ENCODE results near the gene LRBA.

LRBA gene

DNA sequence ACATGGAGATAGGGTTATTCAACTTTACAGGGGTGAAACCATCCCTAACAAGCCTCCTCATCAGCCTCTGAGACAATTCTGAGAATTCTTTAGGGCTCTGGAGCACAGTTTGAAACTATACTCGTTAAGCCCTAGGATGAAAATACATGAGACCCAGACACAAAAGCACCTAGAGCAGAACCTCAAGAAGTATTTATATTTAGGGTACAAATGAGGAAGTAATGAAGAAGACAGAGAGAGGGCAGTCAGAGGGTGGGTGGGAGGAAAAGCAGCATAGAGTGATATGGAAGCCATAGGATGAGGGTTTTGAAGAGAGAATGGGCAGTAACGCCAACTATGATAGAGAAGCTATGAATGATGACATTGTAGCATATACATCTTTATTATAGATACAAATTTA, 686.6 kb downstream of the LRBA start:
- DNase-seq (ENCODE audit: low read depth in 2 of 2): no peak

DNA sequence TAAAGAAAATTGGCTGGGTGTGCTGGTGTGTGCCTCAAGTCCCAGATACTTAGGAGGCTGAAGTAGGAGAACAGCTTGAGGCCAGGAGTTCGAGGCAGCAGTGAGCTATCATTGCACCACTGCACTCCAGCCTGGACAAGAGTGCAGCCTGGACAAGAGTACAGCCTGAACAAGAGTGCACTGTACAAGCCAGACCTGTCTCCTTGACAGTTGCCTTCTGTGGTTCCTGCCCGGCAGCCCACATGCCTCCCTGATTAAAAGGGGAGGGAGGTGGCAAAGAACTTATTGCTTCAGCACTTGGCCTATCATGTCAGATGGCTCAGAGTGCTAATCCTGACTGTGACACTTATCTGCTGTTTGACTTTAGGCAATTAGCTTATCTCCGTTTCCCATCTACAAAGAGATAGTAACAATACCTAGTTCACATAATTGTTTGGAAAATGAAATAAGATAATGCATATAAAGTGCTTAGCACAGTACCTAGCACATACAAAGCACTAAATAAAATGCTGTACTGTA, 687.8 kb downstream of the LRBA start:
- no peak for DNase-seq (ENCODE audit: low read depth in 2 of 2)

DNA sequence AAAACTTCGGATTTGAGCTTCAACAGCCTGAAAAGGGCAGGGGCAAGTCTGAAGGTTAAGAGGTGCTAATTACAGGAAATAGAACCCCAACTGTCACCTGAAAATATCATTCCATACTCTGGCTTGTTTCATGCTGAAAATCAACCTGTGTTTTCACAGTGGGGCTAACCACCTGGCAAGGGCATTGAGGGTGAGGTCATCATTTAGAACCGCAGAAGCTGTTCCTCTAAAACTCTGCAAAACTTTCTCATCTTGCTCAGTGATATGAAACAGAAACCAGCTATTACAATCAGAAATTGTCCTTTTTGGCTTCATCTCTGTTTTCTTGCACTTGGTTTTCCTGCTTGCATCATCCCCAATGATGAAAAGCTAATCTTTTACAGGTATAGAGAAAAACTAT, 689.2 kb downstream of the LRBA start:
- no peak for DNase-seq (ENCODE audit: low read depth in 2 of 2)

DNA sequence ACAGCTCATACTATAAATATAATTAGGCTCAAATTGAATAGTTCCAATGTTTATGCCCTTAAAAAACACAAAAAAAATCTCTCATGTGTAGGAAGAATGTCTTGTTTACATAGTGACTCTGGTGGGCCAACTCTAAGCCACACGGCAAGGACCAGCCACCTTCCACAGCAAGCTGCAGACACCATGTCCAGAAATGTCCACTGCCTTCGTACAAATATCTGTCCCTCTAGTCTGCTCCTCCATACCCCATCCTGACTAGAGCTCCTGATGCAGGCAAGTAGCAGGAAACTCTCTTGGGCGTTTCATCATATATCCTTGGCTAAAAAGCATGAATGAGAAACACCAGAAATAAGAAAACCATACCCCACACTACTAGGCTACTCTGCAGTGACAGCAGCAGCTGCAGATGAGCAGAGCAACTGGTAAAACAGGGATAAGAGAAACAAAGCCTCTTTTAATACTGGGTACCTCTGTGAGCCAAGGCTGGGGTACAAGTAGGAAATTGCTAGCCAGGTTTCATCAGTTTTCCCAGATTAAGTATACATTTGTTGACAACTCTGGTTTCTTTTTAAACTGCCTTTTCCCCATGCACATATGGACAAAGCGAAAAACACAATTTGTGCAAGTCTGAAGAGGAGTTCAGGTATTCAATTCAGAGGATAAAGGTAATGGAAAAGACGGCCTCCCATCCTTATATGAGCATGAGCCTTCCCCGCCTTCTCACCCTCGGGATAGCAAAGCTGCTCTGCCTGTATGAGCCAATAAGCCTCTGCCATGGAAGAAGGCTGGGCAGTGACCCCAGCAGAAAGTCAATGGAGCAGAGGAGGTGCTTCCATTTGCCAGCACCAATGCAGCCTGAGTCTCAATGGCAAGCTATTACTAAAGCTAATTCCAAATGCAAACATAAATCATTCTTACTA, 691.4 kb downstream of the LRBA start:
- no peak for DNase-seq (ENCODE audit: low read depth in 2 of 2)

DNA sequence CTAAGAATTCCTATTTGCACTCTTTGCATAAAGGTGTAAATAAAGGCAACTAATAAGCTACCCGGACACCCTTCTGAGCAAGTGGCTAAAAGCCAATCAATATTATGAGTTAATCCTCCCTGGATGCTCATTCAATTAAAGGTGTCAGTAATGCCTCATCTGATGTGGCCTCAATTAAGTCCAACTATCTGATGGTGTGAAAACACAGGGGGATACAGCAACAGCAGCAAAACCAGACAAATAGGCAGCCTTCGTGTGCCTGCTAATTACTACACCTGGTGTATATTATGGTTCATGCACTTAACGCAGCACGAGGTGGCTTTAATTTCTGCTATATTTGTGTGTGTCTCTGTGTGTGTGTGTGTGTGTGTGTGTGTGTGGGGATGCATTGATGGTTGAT, 692.4 kb downstream of the LRBA start:
- no peak for DNase-seq (ENCODE audit: low read depth in 2 of 2)

DNA sequence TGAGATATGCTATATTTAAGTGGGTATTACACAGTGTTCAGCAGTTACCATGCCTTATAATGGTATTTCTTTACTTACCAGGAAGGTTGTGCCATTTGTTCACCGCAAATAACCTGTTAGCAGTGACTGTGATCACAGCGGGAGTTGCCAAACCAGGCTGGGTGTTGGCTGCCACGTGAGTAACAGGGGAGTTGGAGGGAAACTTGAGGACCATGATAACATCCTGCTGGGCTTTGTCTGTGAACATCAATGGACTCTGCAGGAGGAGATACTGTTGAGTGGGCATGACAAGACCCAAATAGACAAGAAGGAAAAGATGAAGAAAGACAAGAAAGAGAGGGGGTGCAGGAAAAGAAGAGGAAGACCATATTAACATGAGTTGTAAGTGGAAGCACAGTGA, 694.0 kb downstream of the LRBA start:
- DNase-seq (ENCODE audit: low read depth in 2 of 2): no peak

DNA sequence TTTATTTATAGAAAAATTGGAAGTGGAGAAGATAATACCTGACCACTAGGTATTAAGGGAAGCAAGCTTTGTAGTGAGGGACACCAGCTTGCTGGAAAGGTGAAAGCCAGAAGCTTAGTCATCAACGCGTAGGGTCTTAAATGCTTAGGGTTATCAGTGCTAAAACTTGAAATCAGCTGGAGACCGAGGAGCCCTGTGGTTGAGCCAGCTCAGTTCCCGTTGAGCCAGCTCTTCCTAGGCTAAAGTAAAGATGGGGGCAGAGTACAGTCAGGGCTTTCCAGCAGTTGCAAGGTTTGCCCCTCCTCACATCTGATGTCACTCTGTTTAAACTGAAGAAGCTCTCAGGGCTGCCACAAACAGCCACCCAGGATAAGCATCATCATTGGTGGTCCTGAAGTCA, 696.1 kb downstream of the LRBA start:
- no peak for DNase-seq (ENCODE audit: low read depth in 2 of 2)

DNA sequence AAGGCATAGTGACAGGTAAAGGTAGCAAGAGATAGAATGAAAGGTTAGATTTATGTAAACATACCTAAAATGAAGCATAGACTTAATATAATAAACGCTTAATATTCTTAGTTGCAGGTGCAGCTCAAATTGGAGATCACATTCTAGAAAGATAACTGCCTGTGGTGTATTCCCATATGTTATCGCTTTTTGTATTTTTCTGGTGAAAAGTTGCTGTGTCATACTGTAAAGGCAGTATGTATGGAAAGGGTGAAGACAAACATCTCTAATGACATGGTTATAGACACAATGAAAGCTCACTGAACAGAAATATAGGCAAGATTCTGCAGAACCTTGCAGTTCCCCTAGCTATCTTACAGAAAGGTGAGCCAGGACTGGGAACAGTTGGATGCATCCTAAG, 696.6 kb downstream of the LRBA start:
- DNase-seq (ENCODE audit: low read depth in 2 of 2): no peak

DNA sequence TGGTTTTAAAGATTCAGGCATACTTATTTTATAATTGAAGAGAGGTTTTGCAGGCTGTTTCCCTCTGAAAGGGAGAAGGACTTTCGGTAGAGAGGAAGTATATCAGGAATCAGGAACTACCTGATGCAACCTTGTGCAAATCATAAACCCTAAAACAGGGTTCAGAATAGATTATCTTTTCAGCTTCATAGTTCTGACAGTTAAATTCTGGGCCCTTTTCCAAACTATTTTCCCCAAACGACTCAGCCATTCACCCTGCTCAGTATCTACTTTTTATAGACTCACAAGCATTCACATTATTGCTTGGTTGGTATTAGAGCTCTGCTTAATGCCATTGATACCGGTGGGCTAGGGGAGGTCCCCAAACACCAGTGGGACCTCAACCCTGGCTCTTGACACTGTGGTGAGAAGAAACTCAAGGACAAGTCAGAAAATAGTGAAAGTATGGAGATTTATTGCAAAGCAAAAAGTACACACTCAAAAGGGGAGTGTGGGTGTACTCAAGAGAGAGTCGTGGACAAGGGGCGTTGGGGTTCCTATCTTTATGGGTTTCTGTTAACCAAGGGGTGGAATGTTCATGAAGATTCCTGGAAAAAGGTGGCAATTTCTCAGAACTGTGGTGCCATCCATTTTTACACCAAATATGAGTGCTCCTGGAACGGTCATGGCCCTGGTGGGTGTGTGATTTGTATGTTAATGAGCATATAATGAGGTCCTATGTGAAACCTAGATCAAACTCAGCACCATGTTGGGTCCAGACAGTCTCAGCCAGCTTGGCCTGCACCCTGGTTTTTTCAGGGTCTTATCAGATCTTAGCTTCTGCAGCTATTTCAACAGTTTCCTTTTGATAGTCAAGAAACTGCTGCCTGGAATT, 698.5 kb downstream of the LRBA start:
- DNase-seq (ENCODE audit: low read depth in 2 of 2): peak; percentile 66 to 72

DNA sequence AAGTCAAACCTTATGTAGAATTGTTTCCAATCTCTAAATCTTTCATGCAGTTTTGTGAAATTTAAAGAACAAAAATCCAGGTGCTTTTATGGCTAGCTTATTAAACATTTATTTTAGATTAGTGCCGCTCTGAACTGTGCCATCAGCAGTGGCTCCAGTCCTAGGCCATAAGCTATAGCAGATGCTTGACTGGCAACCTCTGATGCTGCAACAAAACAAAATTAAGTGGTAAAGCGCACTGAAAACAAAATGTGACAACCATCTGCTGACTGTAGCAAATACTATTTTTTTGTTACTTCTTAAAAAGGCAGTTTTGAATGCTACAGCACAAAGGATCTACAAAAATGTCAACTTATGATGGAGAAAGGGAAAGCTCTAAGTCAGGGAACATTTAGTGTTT, 699.4 kb downstream of the LRBA start:
- DNase-seq (ENCODE audit: low read depth in 2 of 2): no peak

DNA sequence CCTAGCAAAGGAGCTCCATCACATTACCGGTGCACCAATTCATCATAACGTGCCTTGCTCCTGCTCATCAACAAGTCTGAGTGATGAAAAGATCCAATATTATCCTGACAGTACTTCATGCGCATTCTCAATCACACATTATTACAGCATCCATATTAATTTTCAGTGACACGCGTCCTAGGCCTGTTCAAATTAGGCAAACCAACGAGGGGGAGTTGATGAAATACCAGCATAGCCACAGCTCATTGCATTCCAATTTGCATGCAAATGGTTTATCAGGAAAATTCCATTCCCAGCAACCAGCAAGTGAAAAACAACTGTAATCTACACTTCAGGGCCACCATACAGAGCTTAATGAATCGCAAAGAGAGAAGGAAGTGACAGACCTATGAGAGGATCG, 699.9 kb downstream of the LRBA start:
- DNase-seq (ENCODE audit: low read depth in 2 of 2): no peak

DNA sequence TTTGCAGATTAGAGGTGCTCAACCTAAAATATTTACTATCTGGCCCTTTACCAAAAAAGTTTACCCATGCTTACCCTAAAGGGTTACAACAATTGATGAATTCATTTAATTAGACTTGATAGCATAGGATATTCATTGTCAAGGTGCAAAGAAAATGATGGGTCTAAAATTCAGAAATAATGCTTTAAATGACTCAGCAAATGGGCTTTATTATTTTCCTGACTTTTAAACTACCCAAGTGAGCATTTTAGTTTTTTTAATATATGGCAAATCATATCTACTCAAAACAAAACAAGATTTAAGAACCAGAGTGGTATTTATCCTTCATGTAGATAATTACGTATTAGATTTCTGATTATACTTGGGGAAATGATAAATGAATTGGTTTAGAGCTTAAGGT, 701.1 kb downstream of the LRBA start:
- no peak for DNase-seq (ENCODE audit: low read depth in 2 of 2)

DNA sequence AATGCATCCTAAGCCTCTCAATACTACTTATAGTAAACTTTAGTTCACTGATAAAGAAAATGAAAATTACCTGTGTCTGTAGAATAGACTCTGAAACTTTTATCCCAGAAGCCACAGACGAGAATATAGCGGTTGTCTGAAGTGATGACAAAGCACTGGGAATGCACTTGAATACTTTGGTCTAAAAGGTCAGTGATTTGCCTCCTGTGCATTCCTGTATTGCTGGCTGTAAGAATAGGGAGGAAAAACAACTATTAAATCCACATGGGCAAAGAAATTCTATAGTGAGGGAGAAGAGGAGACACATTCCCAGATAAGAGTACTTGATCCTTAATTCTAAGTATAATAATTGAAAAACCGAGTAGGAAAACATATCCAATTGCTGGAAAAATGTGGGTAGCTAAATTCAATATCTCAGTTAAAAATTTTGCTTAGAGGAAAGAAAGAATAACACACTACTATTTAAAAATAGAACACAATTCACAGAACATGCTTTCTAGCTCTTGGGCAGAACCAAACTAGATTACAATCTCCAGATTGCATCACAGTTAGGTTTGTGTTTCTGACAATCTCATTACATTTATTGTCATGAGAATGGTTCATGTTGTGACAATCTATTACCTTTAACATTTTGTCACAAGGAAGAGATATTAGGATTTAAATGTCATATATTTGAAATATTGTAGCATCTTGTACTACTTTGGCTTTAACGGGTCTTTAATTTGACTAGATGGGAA, 704.8 kb downstream of the LRBA start:
- peak; percentile 48 to 55 for DNase-seq (ENCODE audit: low read depth in 2 of 2)

DNA sequence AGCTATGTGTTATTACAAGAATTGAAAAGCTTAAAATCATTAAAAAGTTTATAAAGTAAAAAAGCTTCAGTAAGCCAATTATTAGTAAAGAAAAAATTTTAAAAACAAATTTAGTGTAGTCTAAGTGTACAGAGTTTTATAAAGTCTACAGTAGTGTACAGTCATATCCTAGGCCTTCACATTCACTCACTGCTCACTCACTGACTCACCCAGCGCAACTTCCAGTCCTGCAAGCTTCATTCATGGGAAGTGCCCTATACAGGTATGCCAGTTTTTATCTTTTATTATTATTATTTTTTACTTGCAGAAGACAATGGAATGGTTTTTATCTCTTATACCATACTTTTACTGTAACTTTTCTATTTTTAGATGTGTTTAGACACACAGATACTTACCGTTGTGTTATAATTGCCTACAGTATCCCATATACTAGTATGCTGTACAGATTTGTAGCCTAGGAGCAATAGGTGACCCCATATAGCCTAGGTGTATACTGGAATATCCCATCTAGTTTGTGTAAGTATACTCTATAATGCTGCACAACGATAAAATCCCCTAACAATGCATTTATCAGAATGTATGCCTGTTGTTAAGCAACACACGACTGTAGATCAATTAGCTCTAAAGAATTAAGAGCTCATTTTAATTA, 706.1 kb downstream of the LRBA start:
- no peak for DNase-seq (ENCODE audit: low read depth in 2 of 2)

DNA sequence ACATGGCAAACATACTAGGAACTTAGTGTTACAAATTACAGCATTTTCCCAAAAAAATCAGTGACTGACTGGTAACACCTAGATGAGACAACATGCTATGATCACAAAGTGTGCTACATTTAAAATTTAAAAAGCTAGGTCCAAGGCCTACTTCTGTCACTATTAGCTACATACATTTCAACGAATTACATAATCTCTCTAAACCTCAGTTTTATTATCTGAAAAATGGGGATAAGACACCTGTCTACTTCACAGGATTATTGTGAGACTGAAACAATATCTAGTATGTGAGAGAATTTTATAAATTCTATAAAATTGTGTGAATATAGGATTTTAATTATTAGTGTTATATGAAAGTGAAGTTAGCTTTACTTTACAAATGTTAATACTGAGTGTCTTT, 708.4 kb downstream of the LRBA start:
- DNase-seq (ENCODE audit: low read depth in 2 of 2): no peak

DNA sequence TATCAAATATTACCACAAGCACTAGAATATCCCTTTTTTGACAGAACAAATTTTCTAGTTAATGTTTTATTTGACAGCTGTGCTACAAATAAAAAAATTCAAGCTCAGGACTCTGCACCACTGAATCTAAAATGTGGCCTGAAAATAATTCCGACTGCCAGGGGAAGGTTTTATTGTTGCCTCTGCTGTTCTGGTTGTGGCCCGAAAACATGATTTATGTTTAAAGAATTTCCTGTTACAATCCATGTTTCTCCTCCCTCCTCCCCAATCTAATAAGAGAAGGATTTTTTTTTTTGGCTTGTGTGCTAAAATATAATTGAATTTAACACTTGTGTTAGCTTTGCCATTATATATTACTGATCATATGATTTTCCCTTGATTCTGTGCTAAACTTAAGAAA, 709.1 kb downstream of the LRBA start:
- peak; percentile 60 to 61 for DNase-seq (ENCODE audit: low read depth in 2 of 2)

DNA sequence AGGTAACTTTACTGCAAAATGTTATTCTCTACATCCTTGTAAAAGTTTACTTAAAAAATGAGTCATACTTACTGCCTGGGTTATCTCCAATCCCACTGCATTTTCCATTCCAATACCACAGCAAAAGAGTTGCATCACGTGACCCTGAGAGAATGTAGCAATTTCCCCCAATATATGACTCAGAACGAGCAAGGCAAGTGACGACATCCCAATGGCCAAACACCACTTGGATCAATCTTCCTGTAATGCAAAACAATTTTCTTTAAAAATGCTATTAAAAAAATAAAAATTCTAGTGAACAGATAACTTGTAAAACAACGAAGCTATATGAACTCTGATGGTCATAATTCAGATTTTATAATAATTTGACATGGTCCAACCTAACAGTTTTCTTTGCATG, 712.5 kb downstream of the LRBA start:
- peak; percentile 90 for DNase-seq (ENCODE audit: low read depth in 2 of 2)

DNA sequence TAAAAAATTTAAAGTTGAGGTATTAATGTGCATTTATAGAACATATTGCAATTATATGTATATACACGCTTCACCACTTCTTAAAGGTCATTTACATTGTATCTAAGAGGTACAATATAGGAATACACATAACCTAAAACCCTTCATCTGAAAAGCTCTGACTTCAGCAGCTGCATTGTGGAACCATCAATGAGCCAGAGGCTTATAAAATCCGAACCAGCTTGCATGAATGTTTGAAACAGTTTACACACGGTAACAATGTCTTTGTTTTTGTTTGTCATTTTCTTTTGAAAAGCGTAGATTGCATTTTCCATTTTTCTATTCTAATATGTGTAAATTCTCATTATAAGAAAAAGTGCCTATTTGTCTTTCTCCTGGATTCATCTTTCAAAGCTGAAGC, 715.3 kb downstream of the LRBA start:
- DNase-seq (ENCODE audit: low read depth in 2 of 2): no peak

DNA sequence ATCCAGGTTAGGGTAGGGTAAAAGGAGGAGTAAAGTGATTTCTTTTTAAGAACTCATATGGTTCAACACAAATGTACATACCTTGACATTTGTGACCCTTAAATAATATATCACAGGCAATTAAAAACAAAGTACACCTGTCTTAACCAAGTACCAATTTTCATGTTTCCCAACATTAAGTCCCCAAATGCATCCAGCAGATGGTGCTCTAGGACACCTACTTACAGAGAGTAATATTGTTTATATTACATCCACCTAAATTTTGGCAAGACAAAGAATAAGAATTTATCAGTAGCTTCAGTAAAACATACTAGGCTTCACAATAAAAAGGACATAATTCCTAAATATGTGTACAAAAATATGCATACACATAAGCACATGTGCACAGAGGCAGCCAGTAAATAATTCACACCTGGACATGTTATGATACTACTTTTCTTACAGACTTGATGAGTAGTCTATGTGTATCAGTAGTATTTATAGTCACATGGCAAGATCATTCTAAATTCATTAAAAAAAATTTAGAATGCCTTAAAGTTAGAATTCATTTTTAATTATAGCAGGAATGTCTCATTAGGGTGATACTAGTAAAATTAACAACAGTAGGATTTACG, 717.1 kb downstream of the LRBA start:
- DNase-seq (ENCODE audit: low read depth in 2 of 2): no peak

DNA sequence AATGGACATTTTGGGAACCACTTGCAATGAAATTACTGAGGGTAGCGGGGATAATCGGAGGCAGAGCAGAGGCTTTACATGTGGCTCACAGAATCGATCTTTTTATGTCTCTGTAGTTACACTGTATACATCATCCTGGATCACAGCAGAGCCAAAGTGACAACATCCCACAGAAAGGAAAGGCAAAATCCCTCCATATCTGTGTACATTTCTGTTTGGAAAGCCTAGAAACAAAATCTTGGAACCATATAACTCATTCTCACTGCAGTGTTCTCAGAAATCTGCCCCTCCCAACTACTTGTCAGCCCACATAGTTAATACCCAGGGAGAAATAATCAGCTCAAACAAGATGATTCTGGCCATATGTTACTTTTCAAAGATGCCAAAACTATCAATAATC, 725.2 kb downstream of the LRBA start:
- no peak for DNase-seq (ENCODE audit: low read depth in 2 of 2)

DNA sequence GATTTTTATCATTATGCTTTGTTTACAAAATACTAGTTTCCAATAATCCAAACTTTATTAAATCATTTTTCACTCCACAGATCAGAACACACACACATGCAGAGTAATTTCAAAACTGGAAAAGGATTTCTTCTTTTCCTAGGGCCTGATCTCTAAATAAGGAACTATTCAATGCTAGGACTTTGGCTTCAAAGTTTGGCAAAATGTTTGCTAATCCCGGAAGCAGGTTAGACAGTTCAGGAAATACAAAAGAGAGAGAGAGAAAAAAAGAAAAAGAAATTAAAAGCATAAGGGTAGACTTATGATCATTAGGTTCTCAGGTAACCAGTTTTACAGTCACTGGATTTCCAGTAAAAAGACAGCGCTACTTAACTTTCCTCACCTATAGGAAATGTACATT, 725.9 kb downstream of the LRBA start:
- DNase-seq (ENCODE audit: low read depth in 2 of 2): no peak
